ENCODE results near the gene PLCD1.

Gene PLCD1

DNA sequence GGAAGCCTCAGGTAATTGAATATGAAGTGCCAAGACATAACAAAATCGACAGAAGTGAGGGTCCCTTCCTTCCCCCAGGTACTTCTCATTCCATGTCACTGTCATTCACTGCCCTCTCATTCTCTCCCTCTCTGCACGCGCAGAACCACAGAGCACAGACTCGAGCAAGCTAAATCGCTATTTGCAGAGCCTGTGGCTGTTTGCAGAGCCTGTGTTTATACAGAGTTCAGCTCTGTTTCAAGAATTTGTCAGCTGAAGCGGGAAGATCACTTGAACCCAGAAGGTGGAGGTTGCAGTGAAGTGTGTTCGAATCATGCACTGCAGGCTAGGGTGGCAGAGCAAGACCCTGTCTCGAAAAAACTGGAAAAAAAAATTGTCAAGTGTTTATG is 36.4 kb downstream of the PLCD1 start:
- DNase-seq (ENCODE audit: low read depth): no peak
- H3K4me3 ChIP-seq (ENCODE audit: low read length): no peak overlapping the region

DNA sequence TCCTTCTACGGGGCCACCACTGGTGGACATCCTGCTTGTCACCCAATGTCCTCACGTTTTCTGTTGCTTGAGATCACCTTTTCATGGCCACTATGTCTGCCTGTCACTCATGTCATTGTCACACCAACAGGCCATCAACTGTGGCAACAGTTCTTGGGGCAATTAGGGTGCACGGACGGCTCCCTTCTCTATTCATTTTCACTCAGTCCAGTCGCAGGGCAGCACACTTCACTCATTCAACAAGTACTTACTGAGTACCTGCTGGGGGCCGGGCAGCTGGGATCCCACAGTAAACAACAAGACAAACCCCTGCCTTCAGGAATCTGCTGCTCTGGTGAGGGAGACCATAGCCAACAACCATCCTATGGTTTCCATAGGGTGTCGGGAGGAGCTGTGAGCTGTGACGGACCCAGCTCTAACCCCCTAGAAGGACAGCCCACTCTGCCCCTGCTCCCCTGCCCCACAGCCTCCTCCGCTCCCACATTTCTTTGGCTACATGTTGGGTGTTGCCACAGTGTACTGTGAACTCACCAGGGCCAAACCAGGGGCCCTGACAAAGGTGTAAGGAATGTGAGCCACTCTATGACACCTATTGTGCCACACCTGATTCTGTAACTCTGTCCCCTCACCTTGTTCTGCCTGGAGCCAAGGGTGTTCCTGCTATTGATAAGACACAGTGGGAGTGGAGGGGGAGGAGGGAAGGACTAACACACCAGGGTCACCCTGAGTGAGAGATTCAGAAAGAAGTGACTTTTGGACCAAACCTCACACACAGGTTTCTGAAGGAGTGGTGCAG is 37.0 kb downstream of the PLCD1 start:
- TF ChIP-seq CTCF (IDR thresholded peaks at IDR 0.05; ENCODE audit: insufficient read depth, low read depth, low read length, missing control alignments): no peak
- peak overlapping the region; percentile 51 for H3K4me3 ChIP-seq (ENCODE audit: low read length)
- DNase-seq (ENCODE audit: low read depth): peak; percentile 74

More for the DNA sequence above, 36.4 kb downstream of the PLCD1 start:
- no peak for TF ChIP-seq CTCF (IDR thresholded peaks at IDR 0.05; ENCODE audit: insufficient read depth, low read depth, low read length, missing control alignments)

DNA sequence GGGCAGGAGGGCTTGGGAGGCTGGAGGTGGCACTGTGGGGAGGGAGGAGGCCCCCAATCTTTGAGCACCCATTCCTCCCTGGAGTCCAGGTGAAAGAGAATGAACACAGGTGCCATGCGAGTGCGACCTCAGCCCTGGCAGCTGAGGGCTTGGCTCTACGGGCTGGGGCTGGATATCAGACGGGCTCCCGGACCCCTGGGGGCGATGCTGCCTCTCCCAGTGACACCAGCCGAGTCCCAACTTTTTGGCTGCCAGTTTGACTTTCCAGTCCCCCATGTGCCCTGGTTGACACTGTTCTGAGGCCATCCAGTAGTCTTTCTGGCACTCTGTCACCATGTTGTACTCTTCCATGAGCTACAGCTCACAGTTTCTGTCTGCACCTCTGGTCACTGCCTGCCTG is 37.6 kb downstream of the PLCD1 start:
- peak overlapping the region; percentile 51 for H3K4me3 ChIP-seq (ENCODE audit: low read length)
- TF ChIP-seq CTCF (IDR thresholded peaks at IDR 0.05; ENCODE audit: insufficient read depth, low read depth, low read length, missing control alignments): no peak
- DNase-seq (ENCODE audit: low read depth): no peak

DNA sequence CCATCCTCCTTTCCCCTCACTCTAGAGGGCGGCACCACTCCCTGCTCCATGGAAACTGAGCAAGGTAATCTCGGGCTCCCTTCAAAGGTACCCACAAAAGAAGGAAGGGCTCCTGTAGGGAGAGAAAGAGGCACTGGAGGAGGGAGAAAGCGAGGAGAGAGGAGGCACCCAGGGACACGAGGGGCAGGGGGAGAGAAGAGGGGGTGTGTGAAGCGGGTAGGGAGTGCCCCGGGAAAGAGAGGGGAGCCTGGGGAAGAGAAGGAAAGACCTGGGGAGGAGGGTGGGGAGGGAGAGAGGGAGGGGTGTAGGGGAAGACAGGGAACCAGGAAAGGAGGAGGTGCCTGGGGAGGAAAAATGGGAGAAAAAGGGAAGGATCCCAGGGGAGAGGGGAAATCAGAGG is 38.3 kb downstream of the PLCD1 start:
- no peak for DNase-seq (ENCODE audit: low read depth)
- TF ChIP-seq CTCF (IDR thresholded peaks at IDR 0.05; ENCODE audit: insufficient read depth, low read depth, low read length, missing control alignments): no peak
- peak overlapping the region; percentile 51 for H3K4me3 ChIP-seq (ENCODE audit: low read length)

GRCh38 chr3:37990527-37990926 is 38.9 kb downstream of the PLCD1 start, which contains the start of gene VILL:
Gene VILL (plus strand): TSS chr3:37990786. CDS start chr3:37993673, 2,887 bp downstream.
- peak; percentile 46 for TF ChIP-seq CTCF (IDR thresholded peaks at IDR 0.05; ENCODE audit: insufficient read depth, low read depth, low read length, missing control alignments)
- H3K4me3 ChIP-seq (ENCODE audit: low read length): peak within 1 kb of the TSS; percentile 51
- DNase-seq (ENCODE audit: low read depth): peak; percentile 86

GRCh38 chr3:37989821-37990480 is 39.5 kb downstream of the PLCD1 start:
- DNase-seq (ENCODE audit: low read depth): no peak
- peak overlapping the region; percentile 51 for H3K4me3 ChIP-seq (ENCODE audit: low read length)
- no peak for TF ChIP-seq CTCF (IDR thresholded peaks at IDR 0.05; ENCODE audit: insufficient read depth, low read depth, low read length, missing control alignments)

Data from epithelial cell of esophagus (primary cell).